ENCODE measurements around the gene PCYT1A. TPM values are rescaled to one million over a fixed set of nuclear protein-coding genes. Genes with fewer than 3 reads are reported as not detected.
"Not testable (repeated sequence)": the region's sequence is repeated elsewhere in the genome, so short reads cannot be mapped to it uniquely, and the experiment has no call there.

Gene PCYT1A
- total RNA-seq, 1 donor from 2014 or later = 55.2 TPM

DNA sequence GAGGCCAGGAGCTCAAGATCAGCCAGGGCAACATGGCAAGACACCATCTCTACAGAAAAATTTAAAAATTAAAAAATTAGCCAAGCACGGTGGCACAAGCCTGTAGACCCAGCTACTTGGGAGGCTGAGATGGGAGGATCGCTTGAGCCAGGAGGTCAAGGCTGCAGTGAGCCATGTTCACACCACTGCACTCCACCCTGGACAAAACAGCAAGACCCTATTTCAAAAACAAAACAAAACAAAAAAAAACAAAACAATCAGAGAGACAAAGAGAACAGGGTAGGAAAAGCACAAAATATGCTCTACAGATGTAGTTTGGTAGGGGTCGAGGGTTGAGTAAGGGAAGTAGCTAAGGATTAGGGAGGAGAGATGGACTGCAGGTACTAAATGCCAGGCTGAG is 27.1 kb upstream of the PCYT1A start:
- H3K27ac Mint-ChIP-seq (ENCODE audit: unreplicated experiment) = no peak overlapping the region
- H3K4me1 Mint-ChIP-seq (ENCODE audit: unreplicated experiment) = peaks cover 10% of the 10 kb centered on the region
- no peaks in the 10 kb centered on the region for H3K9me3 Mint-ChIP-seq (ENCODE audit: unreplicated experiment)
- DNase-seq (ENCODE audit: low spot score) = no peak
- TF ChIP-seq, protein P1, sequence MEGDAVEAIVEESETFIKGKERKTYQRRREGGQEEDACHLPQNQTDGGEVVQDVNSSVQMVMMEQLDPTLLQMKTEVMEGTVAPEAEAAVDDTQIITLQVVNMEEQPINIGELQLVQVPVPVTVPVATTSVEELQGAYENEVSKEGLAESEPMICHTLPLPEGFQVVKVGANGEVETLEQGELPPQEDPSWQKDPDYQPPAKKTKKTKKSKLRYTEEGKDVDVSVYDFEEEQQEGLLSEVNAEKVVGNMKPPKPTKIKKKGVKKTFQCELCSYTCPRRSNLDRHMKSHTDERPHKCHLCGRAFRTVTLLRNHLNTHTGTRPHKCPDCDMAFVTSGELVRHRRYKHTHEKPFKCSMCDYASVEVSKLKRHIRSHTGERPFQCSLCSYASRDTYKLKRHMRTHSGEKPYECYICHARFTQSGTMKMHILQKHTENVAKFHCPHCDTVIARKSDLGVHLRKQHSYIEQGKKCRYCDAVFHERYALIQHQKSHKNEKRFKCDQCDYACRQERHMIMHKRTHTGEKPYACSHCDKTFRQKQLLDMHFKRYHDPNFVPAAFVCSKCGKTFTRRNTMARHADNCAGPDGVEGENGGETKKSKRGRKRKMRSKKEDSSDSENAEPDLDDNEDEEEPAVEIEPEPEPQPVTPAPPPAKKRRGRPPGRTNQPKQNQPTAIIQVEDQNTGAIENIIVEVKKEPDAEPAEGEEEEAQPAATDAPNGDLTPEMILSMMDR (IDR thresholded peaks at IDR 0.05; ENCODE audit: unreplicated experiment) = no peak
- H3K4me3 Mint-ChIP-seq (ENCODE audit: unreplicated experiment) = no peak overlapping the region
- peaks cover 6% of the 10 kb centered on the region for H3K27me3 Mint-ChIP-seq (ENCODE audit: unreplicated experiment)
- H3K36me3 Mint-ChIP-seq (ENCODE audit: low read depth, unreplicated experiment) = peaks cover 9% of the 10 kb centered on the region

DNA sequence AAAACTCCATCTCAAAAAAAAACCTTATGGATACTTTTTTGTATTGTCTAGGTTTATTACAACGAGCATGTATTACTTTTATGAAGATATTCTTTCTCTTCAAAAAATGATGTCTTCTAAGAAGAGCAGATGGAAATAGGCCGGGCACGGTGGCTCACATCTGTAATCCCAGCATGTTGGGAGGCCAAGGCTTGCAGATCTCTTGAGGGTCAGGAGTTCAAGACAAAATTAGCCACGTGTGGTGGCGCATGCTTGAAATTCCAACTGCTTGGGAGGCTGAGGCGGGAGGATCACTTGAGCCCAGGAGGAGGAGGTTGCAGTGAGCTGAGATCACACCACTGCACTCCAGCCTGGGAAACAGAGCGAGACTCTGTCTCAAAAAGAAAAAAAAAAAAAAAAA is 26.6 kb upstream of the PCYT1A start:
- not testable (repeated sequence) for H3K36me3 Mint-ChIP-seq (ENCODE audit: low read depth, unreplicated experiment); H3K27me3 Mint-ChIP-seq (ENCODE audit: unreplicated experiment); DNase-seq (ENCODE audit: low spot score); H3K4me3 Mint-ChIP-seq (ENCODE audit: unreplicated experiment); H3K27ac Mint-ChIP-seq (ENCODE audit: unreplicated experiment); H3K9me3 Mint-ChIP-seq (ENCODE audit: unreplicated experiment); H3K4me1 Mint-ChIP-seq (ENCODE audit: unreplicated experiment)

DNA sequence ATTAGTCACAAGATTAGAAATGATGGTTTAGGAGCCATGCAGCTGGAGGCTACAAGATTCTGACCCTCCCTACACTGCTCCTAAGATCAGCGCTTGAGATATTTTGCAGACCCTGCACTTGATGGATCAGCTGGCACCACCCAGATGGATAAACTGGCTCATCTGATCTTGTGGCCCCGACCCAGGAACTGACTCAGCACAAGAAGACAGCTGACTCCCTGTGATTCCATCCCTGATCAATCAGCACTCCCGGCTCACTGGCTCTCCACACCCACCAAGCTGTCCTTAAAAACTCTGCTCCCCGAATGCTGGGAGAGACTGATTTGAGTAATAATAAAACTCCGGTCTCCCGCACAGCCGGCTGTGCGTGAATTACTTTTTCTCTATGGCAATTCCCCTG is 15.4 kb upstream of the PCYT1A start:
- H3K27ac Mint-ChIP-seq (ENCODE audit: unreplicated experiment) = not testable (repeated sequence)

DNA sequence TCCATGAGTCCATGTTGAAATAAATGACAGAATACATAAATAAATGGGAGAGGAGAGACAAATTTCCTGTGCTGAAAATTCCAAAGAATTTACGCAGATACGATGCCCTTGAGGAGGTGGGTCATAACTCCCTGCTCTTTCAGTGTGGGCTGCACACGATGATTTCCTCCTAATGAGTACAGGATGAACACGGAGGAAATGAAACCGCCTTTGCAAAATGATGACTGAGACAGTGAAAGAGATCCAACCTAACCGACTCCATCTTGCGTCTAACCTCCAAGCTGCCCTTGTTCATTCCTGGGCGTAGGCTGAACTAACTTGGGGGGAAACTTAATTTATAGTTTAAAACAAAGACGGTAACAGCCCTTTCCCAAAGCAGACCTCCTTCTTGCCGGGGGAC is 15.0 kb upstream of the PCYT1A start:
- H3K9me3 Mint-ChIP-seq (ENCODE audit: unreplicated experiment); H3K27ac Mint-ChIP-seq (ENCODE audit: unreplicated experiment); DNase-seq (ENCODE audit: low spot score); H3K27me3 Mint-ChIP-seq (ENCODE audit: unreplicated experiment); H3K4me1 Mint-ChIP-seq (ENCODE audit: unreplicated experiment); H3K4me3 Mint-ChIP-seq (ENCODE audit: unreplicated experiment): not testable (repeated sequence)
- peaks cover 13% of the 10 kb centered on the region for H3K36me3 Mint-ChIP-seq (ENCODE audit: low read depth, unreplicated experiment)

More for the DNA sequence above, 15.4 kb upstream of the PCYT1A start:
- not testable (repeated sequence) for H3K27me3 Mint-ChIP-seq (ENCODE audit: unreplicated experiment); H3K4me3 Mint-ChIP-seq (ENCODE audit: unreplicated experiment); H3K4me1 Mint-ChIP-seq (ENCODE audit: unreplicated experiment); H3K9me3 Mint-ChIP-seq (ENCODE audit: unreplicated experiment); DNase-seq (ENCODE audit: low spot score)
- peaks cover 13% of the 10 kb centered on the region for H3K36me3 Mint-ChIP-seq (ENCODE audit: low read depth, unreplicated experiment)

DNA sequence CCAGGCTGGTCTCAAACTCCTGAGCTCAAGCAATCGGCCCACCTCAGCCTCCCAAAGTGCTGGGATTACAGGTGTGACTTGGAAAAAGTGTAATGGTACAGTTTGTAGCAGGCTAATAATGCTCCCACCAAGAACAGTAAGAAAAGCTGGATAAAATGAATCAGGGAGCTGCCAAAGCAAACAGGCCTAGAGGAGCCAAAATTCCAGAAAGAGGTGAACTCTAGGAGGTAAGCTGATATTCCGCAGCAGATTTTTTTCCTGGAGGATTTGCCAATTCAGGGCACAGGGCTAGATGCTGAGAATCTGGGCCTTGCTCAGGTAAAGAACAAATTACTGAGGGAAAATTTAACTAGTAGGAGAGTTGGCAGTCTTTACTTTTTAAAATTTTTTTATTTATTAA is 11.0 kb upstream of the PCYT1A start:
- H3K27ac Mint-ChIP-seq (ENCODE audit: unreplicated experiment) = no peak overlapping the region
- no peak overlapping the region for H3K4me3 Mint-ChIP-seq (ENCODE audit: unreplicated experiment)
- TF ChIP-seq, protein P1 (IDR thresholded peaks at IDR 0.05; ENCODE audit: unreplicated experiment) = no peak
- peaks cover 13% of the 10 kb centered on the region for H3K36me3 Mint-ChIP-seq (ENCODE audit: low read depth, unreplicated experiment)
- no peaks in the 10 kb centered on the region for H3K9me3 Mint-ChIP-seq (ENCODE audit: unreplicated experiment)
- no peaks in the 10 kb centered on the region for H3K4me1 Mint-ChIP-seq (ENCODE audit: unreplicated experiment)
- peaks cover 3% of the 10 kb centered on the region for H3K27me3 Mint-ChIP-seq (ENCODE audit: unreplicated experiment)
- no peak for DNase-seq (ENCODE audit: low spot score)

DNA sequence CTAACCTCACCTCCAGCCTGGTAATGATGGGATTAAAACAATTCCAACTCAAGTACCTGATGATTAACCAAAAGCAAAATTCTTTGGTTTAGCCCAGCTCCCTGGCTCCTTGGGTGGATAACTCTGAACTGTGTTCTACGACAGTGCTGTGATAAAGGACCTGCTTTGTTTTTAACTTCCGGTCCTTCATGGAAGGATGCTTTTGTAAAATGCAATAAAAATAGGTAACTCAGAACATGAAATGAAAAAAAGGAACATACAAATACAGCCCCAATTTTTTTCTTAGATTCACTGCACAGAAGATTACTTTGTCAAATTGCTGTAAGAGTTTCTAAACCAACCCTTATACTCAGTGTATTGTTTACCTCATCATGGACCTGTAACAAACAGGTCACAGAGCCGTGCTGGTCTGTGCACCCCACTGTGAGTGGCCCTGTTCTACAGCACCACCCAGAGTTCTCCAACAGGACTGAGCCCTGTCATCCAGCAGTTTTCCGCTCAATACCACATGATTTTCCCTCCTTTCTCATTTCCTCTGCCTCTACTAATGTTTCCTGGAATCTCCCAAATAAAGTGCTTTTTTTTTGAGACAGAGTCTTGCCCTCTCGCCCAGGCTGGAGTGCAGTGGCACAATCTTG is 4.9 kb upstream of the PCYT1A start:
- TF ChIP-seq, protein P1 (IDR thresholded peaks at IDR 0.05; ENCODE audit: unreplicated experiment) = no peak
- peaks cover 4% of the 10 kb centered on the region for H3K27me3 Mint-ChIP-seq (ENCODE audit: unreplicated experiment)
- no peak overlapping the region for H3K27ac Mint-ChIP-seq (ENCODE audit: unreplicated experiment)
- no peaks in the 10 kb centered on the region for H3K9me3 Mint-ChIP-seq (ENCODE audit: unreplicated experiment)
- no peak overlapping the region for H3K4me3 Mint-ChIP-seq (ENCODE audit: unreplicated experiment)
- H3K4me1 Mint-ChIP-seq (ENCODE audit: unreplicated experiment) = peaks cover 6% of the 10 kb centered on the region
- peaks cover 5% of the 10 kb centered on the region for H3K36me3 Mint-ChIP-seq (ENCODE audit: low read depth, unreplicated experiment)
- DNase-seq (ENCODE audit: low spot score) = no peak

All from endothelial cell (in vitro differentiated cells).